GM19468 (cell line): ENCODE data around the gene RAN.
"Not testable (repeated sequence)": the region's sequence is repeated elsewhere in the genome, so short reads cannot be mapped to it uniquely, and the experiment has no call there.

Source experiments
- ATAC-seq: cut with Tn5 transposase; IDR thresholded peaks from one replicate; pipeline ENCODE4 v1.9.1; 2021; ENCODE audit warnings: mild to moderate bottlenecking, moderate library complexity, moderate number of reproducible peaks; ENCODE audit not compliant: unreplicated experiment; ENCODE audit errors: extremely low read depth

Gene RAN

DNA sequence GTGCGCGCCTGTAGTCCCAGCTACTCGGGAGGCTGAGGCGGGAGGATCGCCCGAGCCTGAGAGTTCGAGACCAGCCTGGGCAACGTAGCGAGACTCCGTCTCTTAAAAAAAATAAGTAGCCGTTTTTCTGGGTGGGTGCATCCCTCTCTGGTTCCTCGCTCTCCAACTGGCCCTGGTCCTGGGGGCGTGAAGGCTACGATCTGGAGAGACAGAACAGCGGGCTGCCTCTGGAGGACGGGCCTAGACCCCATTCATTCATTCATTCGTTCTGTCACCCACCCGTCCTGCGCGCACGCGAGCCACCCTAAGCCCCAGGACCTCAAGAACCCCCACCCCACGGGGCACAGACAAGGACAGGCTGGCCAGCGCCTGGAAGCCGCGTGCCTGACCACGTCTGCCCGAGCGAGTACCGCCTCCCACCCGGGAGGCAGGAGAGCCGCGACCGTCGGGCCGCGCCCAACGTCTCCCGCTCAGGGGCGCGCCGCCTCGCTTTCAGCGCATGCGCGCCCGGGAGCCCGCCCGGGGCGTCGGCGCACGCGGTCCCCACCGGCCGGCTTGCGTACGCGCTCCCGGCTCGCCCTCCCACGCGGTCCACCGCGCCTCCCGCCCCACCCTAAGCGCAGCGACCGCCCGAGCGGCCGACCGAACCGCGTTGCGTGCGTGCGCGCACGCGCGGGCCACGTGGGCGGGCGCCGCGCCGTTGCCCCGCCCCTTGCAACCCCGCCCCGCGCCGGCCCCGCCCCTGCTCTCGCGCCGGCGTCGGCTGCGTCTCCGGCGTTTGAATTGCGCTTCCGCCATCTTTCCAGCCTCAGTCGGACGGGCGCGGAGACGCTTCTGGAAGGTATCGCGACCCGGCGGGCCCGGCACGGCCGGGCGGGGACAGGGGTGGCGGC, at the start of gene RAN:
Gene RAN, plus strand, starts transcription at position 781 of the 893 bp plus-strand sequence. CDS start 528 bp downstream, outside the sequence.
- ATAC-seq = peak; percentile 77

DNA sequence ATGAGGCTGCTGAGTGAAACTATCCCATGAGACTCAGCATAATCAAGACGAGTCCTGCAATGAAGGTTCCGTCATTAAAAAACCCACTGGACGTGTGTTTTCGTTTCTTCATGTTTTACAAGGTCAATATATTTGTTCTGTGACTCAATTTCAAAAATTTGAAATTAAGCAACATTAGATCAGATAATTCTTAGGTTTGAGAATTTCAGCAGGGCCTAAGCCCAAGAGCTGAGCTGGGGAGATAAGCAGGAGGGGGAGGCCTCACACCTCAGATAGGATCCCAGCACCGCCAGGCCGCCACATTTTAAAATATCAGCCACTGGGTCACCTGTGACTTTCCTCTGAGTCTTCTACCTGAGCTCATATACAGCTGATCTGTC, 46.1 kb upstream of the RAN start:
- ATAC-seq = no peak

DNA sequence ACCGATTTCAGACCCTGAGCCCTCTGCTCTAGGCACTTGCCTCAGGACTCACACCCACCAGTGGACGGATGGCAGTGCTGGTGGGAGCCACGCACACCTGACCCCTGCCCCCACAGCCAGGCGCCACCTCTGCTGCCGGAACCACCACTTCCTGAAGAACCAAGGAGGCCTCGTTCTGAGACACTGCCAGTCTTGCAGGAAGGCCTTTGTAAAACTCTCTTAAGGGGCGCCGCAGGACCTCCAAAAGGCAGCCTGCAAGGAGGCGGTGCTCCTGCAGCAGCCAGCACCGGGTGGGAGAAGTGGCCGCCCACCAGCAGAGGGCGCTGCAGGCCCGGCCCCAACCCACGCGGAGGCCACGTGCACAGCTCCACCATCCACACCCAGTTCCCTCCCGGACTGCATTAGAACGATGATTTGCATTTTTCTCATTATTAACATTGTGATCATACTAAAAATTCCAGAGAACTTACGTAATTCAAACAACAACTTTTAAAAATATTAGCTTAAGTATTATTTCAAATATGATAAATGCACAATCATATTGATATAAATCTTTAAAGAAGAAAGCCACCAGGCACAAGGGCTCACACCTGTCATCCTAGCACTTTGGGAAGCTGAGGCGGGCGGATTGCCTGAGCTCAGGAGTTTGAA, 45.6 kb upstream of the RAN start:
- no peak for ATAC-seq

DNA sequence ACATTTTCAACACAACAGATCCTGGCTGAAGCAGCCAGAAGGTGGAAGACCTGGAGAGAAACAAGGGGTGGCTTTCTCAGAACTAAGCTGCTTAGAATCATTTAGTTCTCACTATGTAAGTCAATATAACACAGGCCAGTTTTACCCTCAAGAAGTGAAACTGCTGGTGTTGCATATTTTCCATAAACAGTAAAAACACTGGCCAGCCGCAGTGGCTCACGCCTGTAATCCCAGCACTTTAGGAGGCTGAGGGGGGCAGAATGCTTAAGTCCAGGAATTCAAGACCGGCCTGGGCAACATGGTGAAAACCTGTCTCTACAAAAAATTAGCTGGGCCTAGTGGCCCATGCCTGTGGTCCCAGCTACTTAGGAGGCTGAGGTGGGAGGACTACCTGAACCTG, 44.4 kb upstream of the RAN start:
- no peak for ATAC-seq

DNA sequence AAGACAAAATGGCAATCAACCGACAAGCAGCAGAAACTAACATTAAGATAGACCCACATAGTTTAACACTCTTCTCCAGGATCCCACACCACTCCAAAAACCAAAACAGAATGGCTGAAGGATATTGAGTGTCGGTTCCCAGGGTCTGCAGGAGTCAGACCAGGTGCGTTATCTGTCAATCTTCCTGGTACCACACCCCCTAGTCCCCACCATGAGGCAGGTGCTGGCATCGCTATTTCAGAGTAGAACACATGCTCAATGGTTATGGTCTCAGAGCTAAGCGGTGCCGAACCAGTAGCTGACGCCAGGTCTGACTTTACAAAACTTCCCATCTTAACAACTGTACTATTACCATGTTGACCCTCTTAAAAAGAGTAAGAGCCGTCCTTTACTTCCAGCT, 43.0 kb upstream of the RAN start:
- ATAC-seq = no peak

DNA sequence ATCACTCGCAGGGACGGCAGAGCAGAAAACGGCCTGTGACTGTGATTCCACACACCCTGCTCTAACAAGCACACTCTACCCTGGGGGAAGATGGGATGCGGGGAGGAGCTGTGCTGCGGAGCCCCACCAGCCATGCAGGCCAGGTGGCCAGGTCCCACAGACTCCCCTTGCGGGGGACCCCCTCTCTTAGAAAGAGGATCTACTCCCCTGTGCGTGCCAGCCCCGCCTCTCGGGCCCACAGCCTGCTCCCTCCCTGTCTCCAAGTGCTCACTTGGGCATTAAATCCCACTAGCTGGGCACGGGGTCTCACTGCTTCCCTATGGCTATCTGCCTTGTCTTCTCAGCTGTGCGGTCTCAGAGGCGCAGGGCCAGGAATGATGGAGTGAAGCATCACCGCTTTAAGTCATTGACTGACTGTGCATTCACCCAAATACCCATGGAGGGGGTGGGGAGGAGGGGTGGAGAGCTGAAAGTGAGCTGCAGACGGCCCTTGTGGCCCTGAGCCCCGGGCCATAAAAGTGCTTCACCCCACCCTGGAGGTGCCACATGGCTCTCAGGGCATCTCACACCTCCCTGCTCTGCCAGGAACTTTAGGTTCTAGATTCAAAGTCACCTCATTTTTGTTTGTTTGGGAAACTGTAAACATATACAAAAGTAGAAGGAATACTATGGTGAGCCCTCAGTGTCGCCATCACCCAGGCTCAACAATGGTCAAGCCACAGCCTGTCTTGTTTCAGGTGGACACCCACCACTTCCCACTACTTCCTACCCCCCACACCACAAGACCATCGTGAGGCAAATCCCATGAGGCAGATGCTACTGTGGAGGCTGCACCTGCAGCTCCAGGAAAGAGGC, 42.2 kb upstream of the RAN start:
- ATAC-seq = no peak

DNA sequence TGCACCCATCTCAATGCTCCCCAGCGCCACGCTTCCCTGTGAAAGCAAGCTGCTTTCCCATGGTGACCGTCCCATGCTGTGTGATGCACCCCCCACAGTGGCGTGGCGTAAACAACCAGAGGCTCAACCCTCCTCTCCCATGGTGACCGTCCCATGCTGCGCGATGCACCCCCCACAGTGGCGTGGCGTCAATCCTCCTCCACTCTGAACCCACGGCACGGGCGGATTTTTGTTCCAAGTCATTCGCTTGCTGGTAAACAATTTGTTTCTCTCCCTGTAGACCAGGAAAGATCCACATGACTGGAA, 41.7 kb upstream of the RAN start:
- no peak for ATAC-seq

DNA sequence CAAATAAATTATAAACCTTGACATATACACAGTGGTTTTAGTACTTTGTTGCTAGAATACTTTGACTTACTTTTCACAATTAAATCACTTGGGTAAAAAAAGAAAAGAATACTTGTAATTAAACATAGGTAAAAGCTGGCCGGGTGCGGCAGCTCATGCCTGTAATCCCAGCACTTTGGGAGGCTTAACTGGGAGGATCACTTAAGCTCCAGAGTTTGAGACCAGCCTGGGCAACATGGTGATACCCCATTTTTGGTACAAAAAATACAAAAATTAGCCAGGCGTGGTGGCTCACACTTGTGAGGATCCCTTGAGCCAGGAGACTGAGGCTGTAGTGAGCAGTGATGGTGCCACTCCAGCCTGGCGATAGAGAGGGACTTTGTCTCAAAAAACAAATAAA, 40.6 kb upstream of the RAN start:
- ATAC-seq = no peak

DNA sequence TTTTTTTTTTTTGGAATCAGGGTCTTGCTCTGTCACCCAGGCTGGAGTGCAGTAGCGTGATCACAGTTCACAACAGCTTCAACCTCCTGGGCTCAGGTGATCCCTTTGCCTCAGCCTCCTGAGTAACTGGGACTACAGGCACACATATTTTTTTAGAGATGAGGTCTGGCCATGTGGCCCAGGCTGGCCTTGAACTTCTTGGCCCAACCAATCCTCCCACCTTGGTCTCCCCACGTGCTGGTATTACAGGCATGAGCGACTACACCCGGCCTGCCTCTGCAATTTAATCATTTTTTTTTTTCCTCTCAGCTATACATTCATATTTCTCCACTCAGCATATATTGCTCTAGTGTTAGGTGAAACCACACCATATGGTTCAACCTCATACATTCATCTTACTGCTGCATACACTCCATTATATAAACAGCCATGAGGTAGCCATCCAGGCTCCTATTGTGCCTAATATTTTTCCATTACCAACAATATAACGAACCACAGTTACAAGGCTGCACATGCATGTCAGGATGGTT, 39.9 kb upstream of the RAN start:
- no peak for ATAC-seq

DNA sequence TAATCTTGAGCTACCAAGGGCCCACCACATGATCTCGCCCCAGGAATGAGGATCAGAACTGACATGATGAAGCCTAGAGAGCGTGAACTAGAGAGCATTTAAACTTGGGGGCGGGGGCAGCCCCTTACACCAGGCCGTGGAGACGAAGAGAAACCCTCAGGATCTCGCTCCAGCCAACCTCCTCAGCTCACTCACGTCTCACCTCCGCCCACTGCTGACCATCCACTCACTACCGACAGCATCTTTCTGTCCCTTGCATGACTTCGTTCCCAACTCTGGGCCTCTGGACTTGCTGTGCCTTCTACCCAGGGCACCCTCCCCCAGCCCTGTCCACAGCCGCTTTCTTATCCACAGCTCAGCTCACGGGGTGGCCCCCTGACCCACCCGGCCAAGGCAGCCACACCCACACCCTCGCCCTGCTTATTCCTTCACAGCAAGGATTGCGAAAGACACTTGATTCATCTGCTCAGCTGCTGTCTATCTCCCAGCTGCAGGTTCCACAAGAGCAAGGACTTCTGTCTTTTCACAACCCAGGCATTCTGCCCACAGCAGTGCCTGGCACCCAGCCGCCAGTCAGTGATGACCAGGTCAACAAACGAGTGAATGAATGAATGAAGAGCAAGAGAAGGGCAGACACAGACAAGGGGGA, 39.2 kb upstream of the RAN start:
- no peak for ATAC-seq

DNA sequence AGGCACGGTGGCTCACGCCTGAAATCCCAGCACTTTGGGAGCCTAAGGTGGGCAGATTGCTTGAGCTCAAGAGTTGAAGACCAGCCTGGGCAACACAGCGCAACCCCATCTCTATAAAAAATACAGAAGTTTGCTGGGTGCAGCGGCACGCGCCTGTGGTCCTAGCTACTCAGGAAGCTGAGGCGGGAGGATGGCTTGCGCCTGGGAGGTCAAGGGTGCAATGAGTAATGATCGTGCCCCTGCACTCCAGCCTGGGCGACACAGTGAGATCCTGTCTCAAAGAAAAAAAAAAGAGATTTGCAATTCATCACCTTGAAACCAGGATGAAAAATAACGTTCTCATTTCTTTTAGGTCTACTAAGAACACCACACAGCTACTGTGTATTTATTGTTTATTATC, 36.9 kb upstream of the RAN start:
- ATAC-seq = no peak

DNA sequence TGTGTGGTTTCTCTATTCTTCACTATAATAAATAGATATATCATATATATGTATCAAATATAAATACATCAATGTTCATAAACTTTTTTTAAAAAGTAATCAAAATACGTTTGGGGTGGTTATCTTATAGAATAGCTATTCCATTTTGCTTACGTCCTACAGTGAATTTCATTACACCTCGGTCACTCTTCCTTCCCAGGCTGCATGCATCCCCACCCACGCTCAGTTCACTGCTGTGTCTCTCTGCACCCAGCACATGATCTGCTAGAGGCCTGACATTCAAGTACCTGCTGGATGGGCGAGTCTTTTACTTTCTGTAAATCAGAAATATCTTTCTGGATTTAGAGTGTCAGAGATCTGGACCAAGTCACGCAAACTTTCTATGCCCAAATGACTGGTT, 36.4 kb upstream of the RAN start:
- no peak for ATAC-seq

DNA sequence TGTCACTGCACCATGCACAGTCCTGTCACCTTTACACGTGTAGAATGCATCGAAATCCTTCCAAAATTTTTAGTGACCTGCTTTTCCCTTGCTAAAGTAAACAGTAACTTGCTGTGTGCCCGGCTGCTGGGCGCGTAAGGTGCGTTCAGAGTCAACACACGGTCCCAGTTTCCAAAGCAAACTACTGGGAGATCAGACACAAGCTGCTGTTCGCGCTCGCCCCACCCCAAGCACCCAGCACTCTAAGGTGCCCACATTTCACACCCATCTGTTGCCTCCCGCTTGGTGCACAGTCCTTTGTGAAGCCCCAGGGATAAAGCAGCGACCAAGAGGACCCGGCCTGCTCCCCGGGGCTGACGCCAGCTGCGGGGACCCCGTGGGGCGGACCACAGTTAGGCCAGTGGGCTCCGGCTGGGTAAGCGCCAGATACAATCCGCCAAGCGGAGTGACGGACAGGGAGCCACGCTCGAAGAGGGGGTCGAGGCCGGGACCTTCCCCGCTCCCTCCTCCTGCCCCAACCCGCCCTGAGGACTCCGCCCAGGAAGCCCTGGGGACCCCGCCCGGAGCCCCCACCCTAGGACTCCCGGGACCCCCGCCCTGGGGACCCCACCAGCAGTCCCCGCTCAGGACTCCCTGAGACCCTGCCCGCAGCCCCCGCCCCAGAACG, 33.4 kb upstream of the RAN start:
- ATAC-seq = no peak

DNA sequence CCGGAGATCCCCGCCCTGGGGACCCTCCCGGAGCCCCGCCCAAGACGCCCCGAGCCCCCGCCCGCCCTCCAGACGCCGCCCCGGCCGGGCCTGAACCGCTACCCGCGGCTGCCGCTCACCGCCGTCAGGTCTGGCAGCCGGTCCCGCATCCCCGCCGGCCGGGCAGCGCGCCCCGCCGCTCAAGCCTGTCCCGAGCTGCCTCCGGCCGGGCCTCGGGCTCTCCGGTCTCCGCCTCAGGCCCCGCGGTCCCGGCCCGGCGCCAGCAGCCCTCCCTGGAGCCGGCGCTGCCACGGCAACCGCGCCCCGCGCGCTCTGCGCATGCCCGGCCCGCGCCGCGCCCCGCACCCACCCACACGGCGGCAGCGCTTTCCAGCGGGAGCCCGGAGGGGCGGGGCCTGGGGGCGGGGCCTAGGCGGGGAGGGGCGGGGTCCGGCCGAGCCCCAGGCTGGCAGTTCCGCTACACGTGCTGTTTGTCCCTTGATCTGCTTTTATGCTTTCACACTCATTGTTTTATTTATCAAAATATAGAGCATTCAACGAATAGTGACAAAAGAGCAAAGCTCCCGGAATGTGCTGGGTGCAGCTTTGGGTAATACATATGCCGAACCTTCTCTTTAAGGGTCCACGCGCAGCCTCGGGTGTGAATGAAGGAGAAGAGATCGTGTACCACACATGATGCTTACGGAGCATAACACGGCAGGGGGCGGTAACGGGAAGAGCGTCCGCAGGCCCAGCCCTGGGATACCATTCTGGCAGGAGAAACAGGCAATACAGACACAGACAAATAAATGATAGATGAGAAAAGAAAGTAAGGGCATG, 32.7 kb upstream of the RAN start, which contains the start of gene STX2:
Gene STX2, minus strand, starts transcription at position 300 of the 819 bp plus-strand sequence. Its CDS starts 151 bp downstream, at position 149.
- ATAC-seq = peak; percentile 73

DNA sequence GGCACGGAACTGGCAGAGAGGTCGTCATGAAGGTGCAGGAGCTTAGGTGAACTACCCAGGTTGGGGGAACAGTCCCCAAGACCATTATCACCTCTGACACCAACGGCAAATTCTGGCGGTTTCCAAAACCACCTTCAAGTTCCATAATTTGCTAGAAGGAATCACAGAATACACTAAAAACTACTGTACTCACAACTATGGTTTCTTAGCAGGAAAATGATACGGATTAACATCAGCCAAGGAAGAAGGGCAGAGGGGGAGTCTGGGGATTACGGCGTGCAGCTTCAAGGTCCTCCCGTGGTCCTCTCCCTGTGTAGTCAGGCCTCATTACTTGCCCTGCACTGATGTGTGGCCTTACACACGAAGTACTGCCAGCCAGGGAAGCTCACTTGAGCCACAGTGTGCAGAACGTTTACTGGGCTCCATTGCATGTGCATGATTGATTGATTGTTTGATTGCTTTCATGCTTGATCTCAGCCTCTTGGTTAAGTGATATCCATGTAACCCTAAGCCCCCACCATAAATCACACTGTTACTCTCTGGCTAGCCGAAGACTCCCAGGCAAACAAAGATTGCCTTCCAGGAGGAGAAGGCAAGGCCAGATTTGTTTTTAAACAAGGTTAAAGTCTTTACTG, 32.0 kb upstream of the RAN start:
- no peak for ATAC-seq

DNA sequence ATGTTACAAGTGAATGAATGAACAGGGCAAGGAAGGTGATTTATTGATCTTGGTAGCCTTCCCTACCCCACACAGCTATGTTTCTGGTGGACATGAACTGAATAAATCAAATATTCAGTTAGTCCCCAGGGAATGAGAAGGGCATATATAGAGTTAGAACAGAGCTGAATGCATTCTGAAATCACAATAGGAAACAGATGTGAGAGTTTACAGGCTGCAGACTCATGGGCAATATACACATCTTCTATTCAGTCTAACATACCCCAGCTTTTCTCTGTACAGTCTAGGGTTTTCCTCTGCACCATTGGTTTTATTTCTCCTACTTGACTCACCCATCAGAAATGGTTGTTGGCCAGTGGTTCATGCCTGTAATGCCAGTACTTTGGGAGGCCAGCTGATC, 25.5 kb upstream of the RAN start:
- ATAC-seq = no peak

DNA sequence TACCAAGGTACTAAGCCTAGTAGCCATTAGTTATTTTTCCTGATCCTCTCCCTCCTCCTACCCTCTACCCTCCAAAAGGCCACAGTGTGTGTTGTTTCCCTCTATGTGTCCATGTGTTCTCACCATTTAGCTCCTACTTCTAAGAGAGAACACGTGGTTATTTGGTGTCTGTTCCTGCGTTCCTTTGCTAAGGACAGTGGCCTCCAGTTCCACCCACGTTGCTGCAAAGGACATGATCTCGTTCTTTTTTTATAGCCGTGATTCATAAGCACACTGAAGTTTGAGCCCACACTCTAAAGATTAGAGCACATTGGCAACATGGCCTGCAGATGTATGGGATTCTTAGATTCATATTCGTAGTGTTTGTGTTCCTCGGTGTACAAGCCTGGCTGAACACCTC, 24.8 kb upstream of the RAN start:
- ATAC-seq = no peak

DNA sequence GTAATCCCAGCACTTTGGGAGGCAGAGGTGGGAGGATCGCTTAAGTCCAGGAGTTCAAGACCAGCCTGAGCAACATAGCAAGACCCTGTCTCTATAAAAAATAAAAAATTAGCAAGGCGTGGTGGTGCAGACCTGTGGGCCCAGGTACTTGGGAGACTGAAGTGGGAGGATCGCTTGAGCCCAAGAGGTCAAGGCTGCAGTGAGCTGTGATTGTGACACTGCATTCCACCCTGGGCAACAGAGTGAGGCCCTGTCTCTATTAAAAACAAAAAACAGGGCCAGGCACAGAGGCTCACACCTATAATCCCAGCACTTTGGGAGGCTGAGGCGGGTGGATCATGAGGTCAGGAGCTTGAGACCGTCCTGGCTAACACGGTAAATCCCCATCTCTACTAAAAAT, 23.8 kb upstream of the RAN start:
- ATAC-seq = not testable (repeated sequence)
